HG02840 (cell line): ENCODE data around the gene ARHGAP10.
A peak's percentile ranks its signal among the peaks of the same experiment; 100 is the strongest.

ENCODE experiments used
- ATAC-seq: cut with Tn5 transposase; IDR thresholded peaks from one replicate; pipeline ENCODE4 v1.9.1; 2021; ENCODE audit warnings: mild to moderate bottlenecking, moderate library complexity, moderate number of reproducible peaks; ENCODE audit not compliant: unreplicated experiment, low FRiP score

The ARHGAP10 gene

GRCh38 chr4:147731580-147732517 lies at the start of gene ARHGAP10:
Gene ARHGAP10, plus strand, starts transcription at chr4:147732088. Its CDS starts 214 bp downstream, at chr4:147732302.
- peak; percentile 53 for ATAC-seq

GRCh38 chr4:147682755-147683154 lies 49.1 kb upstream of the ARHGAP10 start:
- no peak for ATAC-seq

GRCh38 chr4:147683188-147683591 lies 48.7 kb upstream of the ARHGAP10 start:
- ATAC-seq: no peak

- peak; percentile 98 for ATAC-seq
Measured at GRCh38 chr4:147683717-147684700, 47.9 kb upstream of the ARHGAP10 start, which contains the start of gene PRMT9. Gene PRMT9, minus strand, starts transcription at chr4:147684163. Its CDS starts 176 bp downstream, at chr4:147683987.

GRCh38 chr4:147689067-147689466 lies 42.8 kb upstream of the ARHGAP10 start:
- ATAC-seq: no peak

- no peak for ATAC-seq
Measured at GRCh38 chr4:147691820-147692219, 40.1 kb upstream of the ARHGAP10 start.

- ATAC-seq: no peak
Measured at GRCh38 chr4:147693218-147693617, 38.7 kb upstream of the ARHGAP10 start.

- ATAC-seq: no peak
Measured at GRCh38 chr4:147696866-147697265, 35.0 kb upstream of the ARHGAP10 start.

- no peak for ATAC-seq
Measured at GRCh38 chr4:147704846-147705245, 27.0 kb upstream of the ARHGAP10 start.

- no peak for ATAC-seq
Measured at GRCh38 chr4:147707892-147708672, 23.8 kb upstream of the ARHGAP10 start.

GRCh38 chr4:147709999-147710398 lies 21.9 kb upstream of the ARHGAP10 start:
- ATAC-seq: no peak

GRCh38 chr4:147714575-147715401 lies 17.1 kb upstream of the ARHGAP10 start:
- no peak for ATAC-seq

GRCh38 chr4:147717878-147718277 lies 14.0 kb upstream of the ARHGAP10 start:
- peak; percentile 78 for ATAC-seq

- ATAC-seq: no peak
Measured at GRCh38 chr4:147723326-147723725, 8.6 kb upstream of the ARHGAP10 start.

- no peak for ATAC-seq
Measured at GRCh38 chr4:147724468-147725201, 7.3 kb upstream of the ARHGAP10 start.

- ATAC-seq: no peak
Measured at GRCh38 chr4:147725673-147726072, 6.2 kb upstream of the ARHGAP10 start.

GRCh38 chr4:147727476-147728028 lies 4.3 kb upstream of the ARHGAP10 start:
- no peak for ATAC-seq

GRCh38 chr4:147730333-147730732 lies 1.6 kb upstream of the ARHGAP10 start:
- no peak for ATAC-seq
